Measurements from ENCODE around the gene CFAP251.
A peak's percentile ranks its signal among the peaks of the same experiment; 100 is the strongest.
"Not testable (repeated sequence)": the region's sequence is repeated elsewhere in the genome, so short reads cannot be mapped to it uniquely, and the experiment has no call there.

CFAP251 gene, protein sequence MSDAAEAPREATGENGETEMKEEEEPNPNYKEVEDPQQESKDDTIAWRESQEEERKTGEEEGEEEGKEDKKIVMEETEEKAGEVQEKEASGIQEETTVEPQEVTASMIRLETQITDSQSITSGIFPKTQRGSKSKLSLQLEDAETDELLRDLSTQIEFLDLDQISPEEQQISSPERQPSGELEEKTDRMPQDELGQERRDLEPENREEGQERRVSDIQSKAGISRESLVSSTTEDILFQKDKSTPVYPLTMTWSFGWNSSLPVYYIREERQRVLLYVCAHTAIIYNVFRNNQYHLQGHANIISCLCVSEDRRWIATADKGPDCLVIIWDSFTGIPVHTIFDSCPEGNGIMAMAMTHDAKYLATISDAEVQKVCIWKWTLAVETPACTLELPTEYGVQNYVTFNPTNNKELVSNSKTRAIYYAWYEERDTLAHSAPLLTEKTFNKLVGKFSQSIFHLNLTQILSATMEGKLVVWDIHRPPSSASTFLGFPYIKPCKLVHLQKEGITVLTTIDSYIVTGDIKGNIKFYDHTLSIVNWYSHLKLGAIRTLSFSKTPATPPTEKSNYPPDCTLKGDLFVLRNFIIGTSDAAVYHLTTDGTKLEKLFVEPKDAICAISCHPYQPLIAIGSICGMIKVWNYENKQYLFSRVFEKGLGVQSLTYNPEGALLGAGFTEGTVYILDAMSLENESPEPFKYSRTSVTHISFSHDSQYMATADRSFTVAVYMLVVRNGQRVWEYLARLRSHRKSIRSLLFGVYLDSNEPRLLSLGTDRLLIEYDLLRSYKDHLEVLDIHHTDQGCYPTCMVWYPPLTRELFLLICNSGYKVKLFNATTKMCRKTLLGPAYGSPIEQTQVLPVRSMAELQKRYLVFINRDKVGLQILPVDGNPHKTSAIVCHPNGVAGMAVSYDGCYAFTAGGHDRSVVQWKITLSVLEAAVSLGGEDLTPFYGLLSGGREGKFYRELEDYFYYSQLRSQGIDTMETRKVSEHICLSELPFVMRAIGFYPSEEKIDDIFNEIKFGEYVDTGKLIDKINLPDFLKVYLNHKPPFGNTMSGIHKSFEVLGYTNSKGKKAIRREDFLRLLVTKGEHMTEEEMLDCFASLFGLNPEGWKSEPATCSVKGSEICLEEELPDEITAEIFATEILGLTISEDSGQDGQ

DNA sequence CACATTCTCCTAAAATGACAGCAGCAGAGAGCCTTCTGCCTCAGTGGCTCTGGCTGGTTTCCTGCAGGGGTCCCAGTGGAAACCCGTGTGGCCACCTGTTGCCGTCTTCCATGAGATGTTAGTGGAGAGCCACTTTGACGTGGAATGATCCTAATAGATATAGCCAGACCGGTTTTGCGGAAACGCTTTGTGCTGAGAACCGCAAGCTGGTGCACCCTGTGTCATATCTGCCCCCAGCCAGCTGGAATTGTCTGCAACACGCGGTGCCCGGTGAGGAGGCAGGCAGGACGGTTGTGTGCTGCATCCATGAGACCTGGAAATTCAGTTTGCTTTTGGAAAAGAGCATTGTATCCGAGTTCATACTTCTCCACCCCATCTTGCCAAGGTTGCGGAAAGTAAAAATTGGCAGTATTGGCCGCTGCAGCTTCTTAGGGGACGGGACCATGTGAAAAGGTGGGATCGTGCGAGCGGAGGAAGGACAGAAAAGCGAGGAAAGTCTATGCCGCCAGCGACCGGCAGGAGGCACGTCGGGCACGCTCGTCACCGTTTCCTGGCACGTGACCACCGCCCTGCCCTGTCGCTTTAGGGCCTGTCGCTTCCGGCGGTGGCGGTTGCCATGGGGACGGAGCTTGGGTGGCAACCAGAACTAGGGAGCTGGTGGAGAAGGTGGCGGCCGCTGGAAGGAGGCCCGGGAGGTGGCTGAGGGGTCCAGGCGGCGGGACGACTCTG, at the start of gene CFAP251:
Gene CFAP251, plus strand, starts transcription at position 643 of the 729 bp plus-strand sequence. CDS start 2,714 bp downstream, outside the sequence.
- peak; percentile 96 for DNase-seq

DNA sequence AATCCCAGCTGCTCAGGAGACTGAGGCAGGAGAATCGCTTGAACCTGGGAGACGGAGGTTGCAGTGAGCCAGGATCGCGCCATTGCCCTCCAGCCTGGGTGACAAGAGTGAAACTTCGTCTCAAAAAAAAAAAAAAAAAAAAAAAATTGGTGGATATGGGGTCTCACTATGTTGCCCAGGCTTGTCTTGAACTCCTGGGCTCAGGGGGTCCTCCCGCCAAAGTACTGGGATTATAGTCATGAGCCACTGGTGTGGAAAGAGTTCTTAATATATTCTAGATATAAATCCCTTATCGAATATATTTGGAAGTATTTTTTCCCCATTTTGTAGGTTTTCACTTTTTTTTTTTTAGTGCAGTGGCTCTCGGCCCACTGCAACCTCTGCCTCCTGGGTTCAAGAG, 49.2 kb upstream of the CFAP251 start:
- DNase-seq, result not testable (repeated sequence)

DNA sequence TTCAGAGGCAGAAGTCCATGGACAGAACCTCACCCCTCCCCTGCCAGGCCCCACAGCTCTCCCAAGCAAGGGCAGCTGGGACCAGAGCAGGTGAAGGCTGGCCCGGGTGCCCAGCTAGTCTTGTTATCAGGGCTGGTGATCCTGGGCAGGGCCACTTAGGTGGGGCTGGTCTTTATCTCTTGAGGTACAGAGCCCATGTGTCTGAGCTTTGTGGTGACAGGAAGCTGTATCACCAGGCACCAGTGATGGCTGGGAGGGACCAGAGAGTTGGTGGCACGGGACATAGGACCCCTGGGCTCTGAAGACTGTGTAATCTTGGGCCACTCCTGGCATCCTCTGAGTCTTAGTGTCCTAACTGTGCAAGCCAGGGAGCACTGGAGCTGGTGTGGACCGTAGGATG, 46.9 kb upstream of the CFAP251 start:
- peak; percentile 100 for DNase-seq

GRCh38 chr12:121872546-121873215, 45.7 kb upstream of the CFAP251 start:
- DNase-seq, result peak; percentile 49

GRCh38 chr12:121873216-121873569, 45.2 kb upstream of the CFAP251 start:
- no peak for DNase-seq

- DNase-seq, result no peak
Observed at GRCh38 chr12:121874071-121874470, 44.3 kb upstream of the CFAP251 start.

GRCh38 chr12:121875582-121875981, 42.8 kb upstream of the CFAP251 start:
- DNase-seq, result no peak

GRCh38 chr12:121876080-121876447, 42.3 kb upstream of the CFAP251 start:
- DNase-seq, result not testable (repeated sequence)

GRCh38 chr12:121883315-121883660, 35.1 kb upstream of the CFAP251 start:
- DNase-seq, result no peak

DNA sequence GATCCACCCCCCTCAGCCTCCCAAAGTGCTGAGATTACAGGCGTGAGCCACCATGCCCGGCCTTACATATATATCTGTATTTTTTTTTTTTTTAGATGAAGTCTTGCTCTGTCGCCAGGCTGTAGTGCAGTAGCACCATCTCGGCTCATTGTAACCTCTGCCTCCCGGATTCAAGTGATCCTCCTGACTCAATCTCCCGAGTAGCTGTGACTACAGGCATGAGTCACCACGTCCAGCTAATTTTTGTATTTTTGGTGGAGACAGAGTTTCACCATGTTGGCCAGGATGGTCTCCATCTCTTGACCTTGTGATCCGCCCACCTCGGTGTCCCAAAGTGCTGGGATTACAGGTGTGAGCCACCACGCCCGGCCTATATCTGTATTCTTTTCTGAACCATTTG, 33.3 kb upstream of the CFAP251 start:
- not testable (repeated sequence) for DNase-seq

- DNase-seq, result no peak
Observed at GRCh38 chr12:121888083-121888477, 30.3 kb upstream of the CFAP251 start.

DNA sequence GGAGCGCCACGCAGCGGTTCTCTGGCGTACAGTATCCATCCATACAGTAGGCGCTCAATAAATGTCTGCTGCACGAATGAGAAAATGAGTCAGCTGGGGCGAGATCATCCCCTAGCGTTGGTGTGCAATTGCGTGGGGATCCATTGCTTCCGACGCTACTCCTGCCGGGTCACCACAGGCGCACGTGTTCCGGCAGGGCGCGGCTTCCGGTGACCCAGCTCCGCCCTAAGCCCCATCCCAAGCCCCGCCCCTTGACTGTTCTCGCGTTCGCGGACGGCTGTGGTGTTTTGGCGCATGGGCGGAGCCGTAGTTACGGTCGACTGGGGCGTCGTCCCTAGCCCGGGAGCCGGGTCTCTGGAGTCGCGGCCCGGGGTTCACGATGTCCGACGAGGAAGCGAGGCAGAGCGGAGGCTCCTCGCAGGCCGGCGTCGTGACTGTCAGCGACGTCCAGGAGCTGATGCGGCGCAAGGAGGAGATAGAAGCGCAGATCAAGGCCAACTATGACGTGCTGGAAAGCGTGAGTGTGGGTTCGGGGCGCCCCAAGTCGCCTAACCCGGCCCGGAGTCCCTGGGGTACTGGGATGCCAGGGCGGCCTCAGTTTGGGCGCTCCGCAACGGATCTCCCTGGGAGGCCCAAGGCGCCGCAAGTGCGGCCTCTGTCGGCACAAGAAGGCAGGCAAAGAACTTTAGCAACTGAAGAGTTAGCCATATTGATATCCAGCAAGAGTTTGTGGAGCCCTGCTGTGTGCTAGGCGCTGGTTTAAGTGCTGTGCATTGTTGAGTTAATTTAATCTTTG, 29.7 kb upstream of the CFAP251 start, which contains the start of gene PSMD9:
Gene PSMD9, plus strand, starts transcription at position 313 of the 796 bp plus-strand sequence. Its CDS starts 67 bp downstream, at position 380.
- DNase-seq, result peak; percentile 98

GRCh38 chr12:121889274-121889624, 29.1 kb upstream of the CFAP251 start:
- no peak for DNase-seq

DNA sequence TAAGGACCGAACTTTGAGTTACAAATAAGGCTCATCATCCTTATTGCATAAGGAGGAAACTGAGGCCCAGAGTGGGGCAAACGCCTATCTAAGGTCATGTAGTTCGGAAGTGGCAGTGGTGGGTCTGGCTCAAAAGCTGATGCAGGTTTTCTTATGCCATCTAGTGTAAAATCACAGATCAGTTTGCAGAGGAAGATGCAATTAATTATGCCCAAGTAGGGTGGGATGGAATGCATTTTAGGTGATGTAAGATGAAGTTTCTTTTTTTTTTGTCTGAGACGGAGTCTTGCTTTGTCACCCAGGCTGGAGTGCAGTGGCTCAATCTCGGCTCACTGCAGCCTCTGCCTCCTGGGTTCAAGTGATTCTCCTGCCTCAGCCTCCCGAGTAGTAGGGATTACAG, 28.7 kb upstream of the CFAP251 start:
- DNase-seq, result not testable (repeated sequence)

DNA sequence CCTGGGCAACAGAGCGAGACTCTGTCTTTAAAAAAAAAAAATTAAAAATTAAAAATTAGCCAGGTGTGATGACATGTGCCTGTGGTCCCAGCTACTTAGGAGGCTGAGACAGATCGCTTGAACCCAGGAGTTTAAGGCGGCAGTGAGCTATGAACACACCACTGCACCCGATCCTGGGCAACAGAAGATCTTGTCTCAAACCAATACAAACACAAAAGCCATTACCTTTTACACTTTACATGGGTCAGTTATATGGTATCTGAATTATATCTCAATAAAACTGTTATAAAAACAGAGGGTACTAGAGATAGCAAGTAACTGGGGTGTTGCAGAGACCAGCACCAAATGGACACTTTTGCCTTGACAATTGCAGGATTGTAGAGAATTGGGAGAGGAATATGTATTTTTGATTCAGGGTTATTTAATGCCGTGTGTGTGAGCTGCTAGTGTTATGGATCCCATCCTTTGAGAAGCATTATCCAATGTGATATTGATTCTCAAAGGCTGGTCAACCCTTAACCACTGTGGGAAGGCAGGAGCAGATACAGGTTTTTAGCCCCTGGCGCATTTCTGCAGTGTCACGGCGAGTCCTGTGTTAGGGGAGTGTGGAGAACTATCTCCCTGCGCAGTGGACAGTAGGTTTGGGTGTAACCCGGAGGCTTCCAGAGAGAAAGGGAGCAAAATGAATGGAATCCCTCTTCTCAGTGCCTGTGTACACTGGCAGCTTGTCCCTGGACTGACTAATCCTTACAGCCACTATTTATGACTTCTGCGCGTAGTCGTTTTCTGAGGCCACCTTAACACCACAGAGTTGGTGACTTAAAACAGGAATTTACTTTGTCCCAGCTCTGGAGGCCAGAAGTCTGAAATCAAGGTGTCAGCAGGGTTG, 25.5 kb upstream of the CFAP251 start:
- DNase-seq, result no peak

DNA sequence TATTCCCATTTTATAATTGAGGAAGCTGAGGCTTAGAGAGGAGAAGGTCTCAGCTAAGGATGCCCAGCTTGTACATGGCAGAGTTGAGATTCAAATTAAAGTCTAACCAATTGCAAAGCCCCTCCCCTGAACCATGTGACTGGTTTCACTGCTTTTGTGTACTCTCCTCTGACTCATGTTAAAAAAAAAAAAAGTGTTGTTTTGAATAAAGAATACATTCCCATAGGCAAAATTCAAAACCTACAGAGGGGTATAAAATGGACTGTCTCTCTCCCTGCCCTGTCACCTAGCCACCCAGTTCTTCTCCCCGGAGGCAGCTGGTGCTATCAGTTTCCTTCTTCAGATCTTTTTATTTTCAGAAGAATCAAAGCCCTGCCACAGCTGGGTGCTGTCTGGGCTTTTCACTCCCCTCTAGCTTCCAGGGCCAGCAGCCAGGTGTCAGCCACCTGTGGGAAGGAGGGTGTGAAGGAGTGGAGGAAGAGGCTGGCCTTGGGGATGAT, 24.4 kb upstream of the CFAP251 start:
- DNase-seq, result peak; percentile 16

- peak; percentile 56 for DNase-seq
Observed at GRCh38 chr12:121894633-121895032, 23.8 kb upstream of the CFAP251 start.

DNA sequence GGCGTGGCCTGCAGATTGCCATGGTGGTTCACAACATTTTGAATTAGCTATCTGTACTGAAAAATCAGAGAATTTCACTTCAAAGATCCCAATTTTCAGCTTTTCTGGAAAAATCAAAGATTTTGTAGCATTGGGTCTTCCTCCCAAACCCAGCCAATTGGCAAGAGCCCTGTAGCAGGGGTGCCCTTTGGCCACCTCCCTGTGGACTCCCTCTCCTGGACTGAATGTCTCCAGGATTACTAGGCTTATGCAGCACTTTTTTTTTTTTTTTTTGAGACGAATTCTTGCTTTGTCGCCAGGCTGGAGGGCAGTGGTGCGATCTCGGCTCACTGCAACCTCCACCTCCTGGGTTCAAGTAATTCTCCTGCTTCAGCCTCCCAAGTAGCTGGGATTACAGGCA, 20.1 kb upstream of the CFAP251 start:
- no peak for DNase-seq

GRCh38 chr12:121899590-121899989, 18.8 kb upstream of the CFAP251 start:
- DNase-seq, result no peak

- peak; percentile 52 for DNase-seq
Observed at GRCh38 chr12:121903202-121903601, 15.2 kb upstream of the CFAP251 start.
